Measurements from ENCODE around the gene CALM1.
"Not testable (repeated sequence)": the region's sequence is repeated elsewhere in the genome, so short reads cannot be mapped to it uniquely, and the experiment has no call there.

The CALM1 gene

GRCh38 chr14:90383731-90384542 is 12.9 kb upstream of the CALM1 start:
- peak; percentile 57 to 72 for DNase-seq

GRCh38 chr14:90384543-90384911 is 12.3 kb upstream of the CALM1 start:
- DNase-seq, result peak in 1 of 2 donors; percentile 56

GRCh38 chr14:90386321-90386720 is 10.5 kb upstream of the CALM1 start:
- DNase-seq, result no peak

- no peak for DNase-seq
These were observed 9.5 kb upstream of the CALM1 start for GRCh38 chr14:90387206-90387760.

- no peak for DNase-seq
These were observed 8.4 kb upstream of the CALM1 start for GRCh38 chr14:90388437-90388836.

GRCh38 chr14:90388982-90389381 is 7.8 kb upstream of the CALM1 start:
- no peak for DNase-seq

- no peak for DNase-seq
These were observed 2.9 kb upstream of the CALM1 start for GRCh38 chr14:90393966-90394365.

GRCh38 chr14:90394782-90395181 is 2.0 kb upstream of the CALM1 start:
- DNase-seq, result not testable (repeated sequence)

GRCh38 chr14:90397425-90398314 is 841 bp downstream of the CALM1 start:
- DNase-seq, result peak; percentile 41 to 54

- DNase-seq, result peak in 1 of 2 donors; percentile 54
These were observed 1.5 kb downstream of the CALM1 start for GRCh38 chr14:90398315-90398839.

- DNase-seq, result no peak
These were observed 2.2 kb downstream of the CALM1 start for GRCh38 chr14:90398841-90399540.

- peak; percentile 89 to 97 for DNase-seq
These were observed 3.0 kb downstream of the CALM1 start for GRCh38 chr14:90399541-90400444.

GRCh38 chr14:90400904-90401561 is 4.2 kb downstream of the CALM1 start:
- DNase-seq, result no peak

- no peak for DNase-seq
These were observed 5.2 kb downstream of the CALM1 start for GRCh38 chr14:90402016-90402415.

GRCh38 chr14:90403065-90403464 is 6.2 kb downstream of the CALM1 start:
- DNase-seq, result no peak

- DNase-seq, result no peak
These were observed 8.3 kb downstream of the CALM1 start for GRCh38 chr14:90405101-90405500.

GRCh38 chr14:90405755-90406154 is 8.9 kb downstream of the CALM1 start:
- no peak for DNase-seq

- DNase-seq, result peak in 1 of 2 donors; percentile 31
These were observed 9.6 kb downstream of the CALM1 start for GRCh38 chr14:90406384-90406798.

GRCh38 chr14:90407230-90407629 is 10.4 kb downstream of the CALM1 start:
- no peak for DNase-seq

GRCh38 chr14:90408713-90409112 is 11.9 kb downstream of the CALM1 start:
- DNase-seq, result no peak

GRCh38 chr14:90409209-90409730 is 12.4 kb downstream of the CALM1 start:
- peak; percentile 17 to 25 for DNase-seq

Data from hippocampal formation (tissue), 2 donors.